Left cardiac atrium (tissue), 4 donors: ENCODE data around the gene GNPAT. TPM values are rescaled to one million over a fixed set of nuclear protein-coding genes. Genes with fewer than 3 reads are reported as not detected.

Source experiments
- ATAC-seq, 2 donors: fragments of 200-7000 bp; cut with Tn5 transposase; one replicate each; pipeline ENCODE4 v1.9.1; 2020; ENCODE audit warnings: mild to moderate bottlenecking in 2 of 2, moderate library complexity in 2 of 2
- DNase-seq: peaks from one replicate; pipeline ENCODE4 v3.0.0-alpha.2; 2020
- intact Hi-C, 2 donors: fragments of 100-400 bp; cut with DNase I; formaldehyde crosslinking; loops; one replicate each; pipeline versions ENCODE4 v1.14.1 to v1.15.1; 2022 to 2023
- total RNA-seq, 2 donors: library from RNA; stranded (reverse); fragmentation: NEBNext Ultra II Directional; extraction: Animal tissue kit (Norgen Biotek cat#: 25700); gene quantifications; one replicate each; pipeline ENCODE4 v1.2.1, GENCODE V29; 2021
- donor health status: DM: no; HTN: yes; CAD: no.
- donor health status: DM: no; HTN: yes; CAD: no; lungs with severe emphysema.
- donor health status: DM: yes; HTN: yes; CAD: no.
- donor health status: Dilated cardiomyopathy.

GNPAT gene
- total RNA-seq, 2 donors from 2014 or later = 43.7 to 46.8 TPM

DNA sequence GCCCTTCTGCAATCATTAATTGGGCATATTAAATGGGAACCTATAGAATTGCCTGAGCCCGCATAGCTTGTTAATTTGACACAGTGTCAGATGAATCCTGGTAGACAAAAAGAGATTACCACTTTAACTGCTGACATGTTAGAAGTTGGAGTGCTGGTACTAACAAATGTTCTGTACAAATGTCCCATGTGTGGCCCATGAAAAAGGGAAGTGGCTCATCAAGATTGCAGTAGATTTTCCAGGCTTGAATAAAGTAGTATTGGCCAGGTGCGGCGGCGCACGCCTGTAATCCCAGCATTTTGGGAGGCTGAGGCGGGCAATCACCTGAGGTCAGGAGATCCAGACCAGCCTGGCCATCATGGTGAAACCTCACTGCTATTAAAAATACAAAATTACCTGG is 45.6 kb downstream of the GNPAT start:
- ATAC-seq (no peak), DNase-seq (no peak)
- intact Hi-C loops = no loop called here

- ATAC-seq (no peak), DNase-seq (no peak)
- intact Hi-C loops = no loop called here
Measured at GRCh38 chr1:231295938-231296337, 54.9 kb downstream of the GNPAT start.

DNA sequence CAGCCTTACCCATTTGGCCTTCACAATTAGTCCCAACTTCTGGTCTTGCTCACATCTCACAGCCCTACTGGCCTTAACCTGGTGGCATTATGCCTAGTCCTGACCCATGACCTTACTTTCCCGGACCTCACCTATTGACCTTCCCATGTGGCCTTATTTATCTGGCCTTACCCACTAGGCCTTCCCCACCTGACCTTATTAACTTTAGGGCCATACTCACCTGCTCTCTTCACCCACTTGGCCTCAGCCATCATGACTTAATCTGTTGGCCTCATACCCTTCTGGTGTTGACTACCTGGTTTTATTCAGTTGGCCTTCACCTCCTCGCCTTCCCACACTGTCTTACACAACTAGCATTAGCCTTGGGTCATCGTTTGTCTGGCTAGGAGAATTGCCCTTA is 61.0 kb downstream of the GNPAT start:
- intact Hi-C loops = no loop called here
- ATAC-seq (no peak), DNase-seq (no peak)

DNA sequence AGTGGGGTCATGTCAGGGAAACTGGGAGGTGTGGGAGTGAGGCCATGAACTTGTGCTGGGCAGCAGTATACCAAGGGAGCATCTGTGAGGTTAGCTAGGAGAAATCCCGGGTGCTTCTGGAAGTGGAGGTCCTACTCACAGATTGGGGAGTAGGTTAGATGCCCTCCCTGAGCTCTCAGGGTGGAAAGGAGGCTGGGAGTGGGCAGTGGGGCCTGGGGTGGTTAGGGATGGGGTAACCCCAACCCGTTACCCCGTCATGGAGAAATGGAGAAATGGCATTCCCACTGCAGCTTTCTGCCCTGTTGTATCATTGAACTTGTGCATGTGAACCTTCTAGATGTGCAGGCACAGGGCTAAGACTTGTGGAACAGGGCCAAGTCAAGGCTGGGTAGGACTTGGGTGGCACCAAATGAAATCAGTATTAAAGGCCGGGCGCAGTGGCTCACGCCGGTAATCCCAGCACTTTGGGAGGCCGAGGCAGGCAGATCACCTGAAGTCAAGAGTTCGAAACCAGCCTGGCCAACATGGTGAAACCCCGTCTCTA is 69.5 kb downstream of the GNPAT start:
- no peak for ATAC-seq
- intact Hi-C loops = no loop called here
- no peak for DNase-seq

DNA sequence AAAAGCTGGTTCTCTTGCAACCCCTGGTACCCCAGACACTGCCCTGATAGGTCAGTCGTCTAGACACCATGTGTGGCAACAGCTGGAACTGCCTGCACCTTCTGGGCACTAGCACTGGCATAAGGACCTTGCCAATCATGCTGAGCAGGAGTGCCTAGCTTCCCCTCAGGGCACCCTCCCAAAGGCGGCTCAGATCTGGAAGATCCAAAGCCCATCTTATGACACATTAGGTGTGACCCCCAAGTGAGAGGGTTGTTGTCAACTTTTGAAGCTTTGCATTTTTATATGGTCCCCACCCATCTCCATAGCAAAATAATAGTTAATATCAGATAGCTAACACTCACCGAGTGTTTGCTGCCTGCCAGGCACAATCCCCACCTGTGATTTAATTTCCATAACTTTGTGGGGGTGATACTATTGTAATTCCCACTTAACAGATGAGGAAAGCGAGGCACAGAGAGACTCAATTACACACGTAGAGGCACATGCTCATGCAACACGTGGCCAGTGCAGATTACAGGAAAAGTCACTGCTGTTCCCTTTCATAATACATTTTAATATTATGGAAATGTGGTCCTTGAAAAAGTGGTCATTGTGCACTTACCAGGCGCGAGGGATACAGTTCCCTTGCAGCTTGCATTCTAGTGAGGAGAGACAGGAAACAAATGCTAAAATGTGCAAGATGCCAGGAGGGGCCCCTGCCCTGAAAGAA is 70.9 kb downstream of the GNPAT start:
- ATAC-seq (no peak), DNase-seq (no peak)
- intact Hi-C loops = no loop called here

DNA sequence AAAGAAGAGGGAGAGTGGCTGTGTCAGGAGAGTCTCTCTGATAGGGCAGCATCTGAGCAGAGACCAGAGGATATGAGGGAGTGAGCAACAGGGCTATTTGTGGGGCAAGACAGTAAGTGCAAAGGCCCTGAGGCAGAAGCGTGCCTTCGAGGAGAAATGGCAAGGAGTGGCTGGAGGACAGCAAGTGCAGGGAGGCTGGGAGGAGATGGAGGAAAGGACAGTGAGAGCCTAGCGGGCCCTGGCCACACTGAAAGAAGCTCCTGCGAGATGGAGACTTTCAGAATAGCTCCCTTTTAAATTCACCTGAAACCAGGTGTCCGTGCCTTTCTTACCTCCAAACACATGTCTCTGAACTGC is 71.4 kb downstream of the GNPAT start:
- ATAC-seq = no peak
- intact Hi-C loops = no loop called here
- no peak for DNase-seq

DNA sequence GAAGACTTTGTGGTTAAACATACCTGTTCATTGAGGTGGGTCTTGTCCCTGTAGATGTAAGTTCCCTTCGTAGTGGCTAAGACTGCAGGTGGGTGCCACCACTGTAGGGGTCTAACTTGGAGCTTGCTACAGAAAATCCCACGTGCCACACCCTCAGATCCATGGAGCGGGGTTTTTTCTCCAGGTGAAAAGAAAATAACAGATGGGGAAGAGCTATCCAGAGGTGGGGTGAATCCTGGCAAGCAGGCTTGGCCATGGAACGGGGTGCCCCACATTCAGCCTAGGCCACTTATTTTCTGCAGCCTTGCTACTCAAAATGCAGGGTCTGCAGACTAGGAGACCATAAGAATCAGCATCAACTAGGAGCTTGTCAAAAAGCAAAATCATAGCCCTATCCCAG is 72.6 kb downstream of the GNPAT start:
- DNase-seq (no peak), ATAC-seq (no peak)
- intact Hi-C loops = no loop called here

DNA sequence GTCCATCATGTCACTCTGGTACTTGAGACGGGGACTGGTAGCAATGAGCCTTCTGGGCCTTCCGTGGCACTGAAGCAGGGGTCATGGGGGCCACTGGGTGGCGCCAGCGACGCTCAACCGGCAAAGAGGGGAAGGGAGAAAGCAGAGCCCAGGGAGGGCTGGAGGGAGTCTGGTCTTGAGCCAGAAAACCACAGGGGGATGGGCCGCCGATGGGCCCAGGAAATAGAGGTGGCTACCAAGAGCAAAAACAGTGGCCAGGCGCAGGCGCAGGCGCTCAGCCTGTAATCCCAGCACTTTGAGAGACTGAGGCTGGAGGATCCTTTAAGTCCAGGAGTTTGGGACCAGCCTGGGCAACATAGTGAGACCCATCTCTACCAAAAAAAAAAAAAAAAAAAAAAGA is 74.9 kb downstream of the GNPAT start:
- intact Hi-C loops = no loop called here
- ATAC-seq = peak in 1 of 2 donors; percentile 63
- DNase-seq = peak; percentile 38

- intact Hi-C loops = no loop called here
- no peak for ATAC-seq
- DNase-seq = no peak
Measured at GRCh38 chr1:231317306-231318014, 76.4 kb downstream of the GNPAT start.

- intact Hi-C loops = no loop called here
- ATAC-seq (no peak), DNase-seq (no peak)
Measured at GRCh38 chr1:231318015-231318355, 77.0 kb downstream of the GNPAT start.

DNA sequence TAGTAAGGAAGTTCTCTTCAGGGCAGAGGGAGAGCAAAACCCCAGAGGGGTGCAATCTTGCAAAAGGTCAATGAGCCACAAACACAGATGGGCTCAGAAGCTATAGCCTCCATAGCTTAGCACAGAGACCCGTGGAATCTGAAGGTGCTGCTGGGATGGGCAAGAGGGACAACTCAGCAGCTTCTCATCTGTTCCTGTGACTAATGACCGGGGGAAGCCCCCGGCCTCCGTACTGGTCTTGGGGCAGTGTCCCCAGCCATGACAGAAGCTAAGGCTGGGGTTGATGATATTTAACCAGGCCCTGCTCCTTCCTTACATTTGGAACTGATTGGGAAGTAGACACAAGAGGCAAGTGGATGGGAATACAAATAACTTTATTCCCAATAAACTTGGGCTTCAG is 77.6 kb downstream of the GNPAT start:
- intact Hi-C loops = no loop called here
- no peak for ATAC-seq
- no peak for DNase-seq

DNA sequence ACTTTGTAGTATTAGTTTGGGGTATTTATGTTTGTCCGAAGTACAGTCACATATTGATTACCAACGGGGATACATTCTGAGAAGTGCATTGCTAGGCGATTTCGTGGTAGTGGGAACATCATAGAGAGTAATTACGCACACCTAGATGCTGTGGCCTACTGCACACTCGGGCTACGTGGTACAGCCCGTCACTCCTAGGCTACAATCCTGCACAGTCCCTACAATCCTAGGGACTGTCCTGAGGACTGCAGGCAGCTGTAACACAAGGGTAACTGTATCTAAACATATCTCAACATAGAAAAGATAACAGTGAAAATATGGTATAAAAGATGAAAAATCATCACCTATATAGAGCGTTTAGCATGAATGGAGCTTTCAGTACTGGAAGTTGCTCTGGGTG is 78.1 kb downstream of the GNPAT start:
- DNase-seq = no peak
- no peak for ATAC-seq
- intact Hi-C loops = no loop called here

- intact Hi-C loops = no loop called here
- ATAC-seq (no peak), DNase-seq (no peak)
Measured at GRCh38 chr1:231322880-231323530, 82.0 kb downstream of the GNPAT start.

DNA sequence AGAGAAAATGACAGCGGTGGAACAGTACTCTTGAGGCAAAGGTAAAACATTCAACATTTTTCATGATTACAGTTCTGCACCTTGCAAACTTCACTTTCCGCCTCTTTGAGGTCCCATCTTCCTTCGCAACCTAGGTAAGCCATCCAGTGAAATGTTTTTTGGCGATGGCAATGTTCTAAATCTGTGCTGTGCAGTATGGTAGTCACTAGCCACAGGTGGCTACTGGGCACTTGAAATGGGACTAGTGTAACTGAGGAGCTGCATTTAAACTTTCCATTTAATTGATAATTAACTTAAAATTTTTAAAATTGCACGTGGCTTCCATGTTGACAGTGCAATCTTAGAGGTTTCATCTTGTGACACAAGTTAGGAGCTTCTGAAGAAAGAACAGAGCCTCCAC is 83.6 kb downstream of the GNPAT start:
- DNase-seq (no peak), ATAC-seq (no peak)
- intact Hi-C loops = no loop called here

DNA sequence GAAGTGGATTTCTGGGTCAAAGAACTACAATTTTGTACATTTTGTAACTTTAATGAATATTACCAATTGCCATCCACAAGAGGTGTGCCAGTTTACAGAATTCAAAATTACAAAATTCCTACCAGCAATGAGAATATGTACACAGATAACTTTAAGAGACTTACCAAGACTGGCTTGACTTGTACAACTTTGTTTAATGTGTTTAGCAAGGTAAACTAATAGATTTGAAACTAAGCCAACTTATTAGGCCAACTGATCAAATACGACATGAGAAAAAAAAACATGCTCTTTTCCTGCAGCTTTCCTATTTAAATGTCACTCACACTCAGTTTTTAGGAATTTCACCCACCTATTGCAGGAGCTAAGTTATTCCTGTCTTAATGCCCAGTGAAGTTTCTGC is 85.2 kb downstream of the GNPAT start:
- ATAC-seq (no peak), DNase-seq (no peak)
- intact Hi-C loops = no loop called here

Other genes starting within 250 kb of the GNPAT start
- 10 to 100 TPM; 19.8 to 20.8 TPM for gene FAM89A, start 201.0 kb upstream of the GNPAT start, total RNA-seq
- gene TRIM67, start 79.2 kb upstream of the GNPAT start, total RNA-seq = under 1 TPM; 0.12 to 0.16 TPM
- gene EXOC8, start 96.6 kb downstream of the GNPAT start, total RNA-seq = 10 to 100 TPM; 12.0 to 17.0 TPM
- gene SPRTN, start 97.1 kb downstream of the GNPAT start, total RNA-seq = 1 to 10 TPM; 6.8 to 7.7 TPM
- gene EGLN1, start 181.1 kb downstream of the GNPAT start, total RNA-seq = 10 to 100 TPM; 53.6 to 85.0 TPM